ENCODE data around the gene CDH2.

The CDH2 gene

GRCh38 chr18:28045176-28045810, 131.6 kb downstream of the CDH2 start:
- DNase-seq (ENCODE audit: low read depth in 1 of 2, low spot score in 1 of 2), result no peak

- no peak for DNase-seq (ENCODE audit: low read depth in 1 of 2, low spot score in 1 of 2)
These were observed 132.9 kb downstream of the CDH2 start for GRCh38 chr18:28044036-28044435.

- no peak for DNase-seq (ENCODE audit: low read depth in 1 of 2, low spot score in 1 of 2)
These were observed 133.3 kb downstream of the CDH2 start for GRCh38 chr18:28043631-28044030.

GRCh38 chr18:28041366-28041765, 135.6 kb downstream of the CDH2 start:
- DNase-seq (ENCODE audit: low read depth in 1 of 2, low spot score in 1 of 2), result no peak

DNA sequence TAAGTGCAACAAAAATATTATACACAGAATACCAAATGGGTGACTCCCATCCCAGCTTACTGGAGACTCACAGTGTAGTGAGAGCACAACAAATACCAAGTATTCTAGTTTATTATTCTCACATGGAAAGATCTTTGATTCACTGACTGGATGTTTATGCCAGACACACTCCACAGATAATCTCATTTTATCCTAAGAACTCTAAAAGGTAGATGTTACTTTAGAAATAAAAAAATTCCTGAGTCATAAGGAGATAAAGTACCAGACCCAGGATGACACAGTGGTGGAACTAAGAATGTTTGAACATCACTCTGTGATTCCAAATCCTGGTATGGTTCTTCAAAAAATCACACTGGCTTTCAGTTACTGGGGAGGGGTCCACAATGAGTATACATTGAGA, 136.2 kb downstream of the CDH2 start:
- DNase-seq (ENCODE audit: low read depth in 1 of 2, low spot score in 1 of 2), result no peak

GRCh38 chr18:28040211-28040610, 136.7 kb downstream of the CDH2 start:
- DNase-seq (ENCODE audit: low read depth in 1 of 2, low spot score in 1 of 2), result no peak

GRCh38 chr18:28039691-28040090, 137.2 kb downstream of the CDH2 start:
- DNase-seq (ENCODE audit: low read depth in 1 of 2, low spot score in 1 of 2), result no peak

GRCh38 chr18:28039078-28039477, 137.9 kb downstream of the CDH2 start:
- no peak for DNase-seq (ENCODE audit: low read depth in 1 of 2, low spot score in 1 of 2)

GRCh38 chr18:28036488-28036887, 140.4 kb downstream of the CDH2 start:
- no peak for DNase-seq (ENCODE audit: low read depth in 1 of 2, low spot score in 1 of 2)

DNA sequence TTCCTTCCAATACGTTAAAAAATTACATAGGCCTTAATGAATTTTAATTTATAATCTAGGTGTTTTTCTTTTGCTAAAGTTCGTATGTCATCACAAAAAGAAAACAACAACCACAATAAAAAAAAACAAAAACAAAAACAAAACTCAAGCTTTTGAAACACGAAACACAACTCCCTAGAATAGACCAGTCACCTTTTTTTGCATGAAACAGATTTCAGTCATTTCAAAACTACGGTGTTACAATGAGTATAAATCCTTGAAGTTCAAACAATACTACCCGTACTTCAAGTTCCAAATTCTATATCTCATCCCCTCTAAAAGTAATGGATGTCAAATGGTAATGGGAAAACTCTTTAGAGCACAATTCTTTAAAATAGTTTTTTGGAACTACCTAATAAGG, 142.4 kb downstream of the CDH2 start:
- DNase-seq (ENCODE audit: low read depth in 1 of 2, low spot score in 1 of 2), result no peak

- DNase-seq (ENCODE audit: low read depth in 1 of 2, low spot score in 1 of 2), result no peak
These were observed 144.8 kb downstream of the CDH2 start for GRCh38 chr18:28032177-28032576.

DNA sequence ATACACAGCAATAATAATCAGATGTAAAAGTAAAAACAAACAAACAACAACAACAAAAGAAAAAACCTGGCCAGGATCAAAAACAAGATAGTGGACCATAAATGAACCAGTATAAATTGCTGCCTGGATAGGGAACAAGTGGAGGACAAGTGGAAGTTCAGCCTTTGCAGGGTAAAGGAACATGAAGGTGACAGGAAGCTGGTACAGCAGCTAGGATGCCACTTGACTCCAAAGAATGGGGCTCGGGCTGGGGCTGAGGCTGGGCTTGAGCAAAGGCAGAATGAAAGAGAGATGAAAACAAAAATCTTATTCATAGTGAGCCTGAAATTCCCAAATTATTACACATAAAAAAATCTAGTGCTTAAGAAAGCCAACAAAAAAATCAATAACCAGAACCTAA, 146.5 kb downstream of the CDH2 start:
- no peak for DNase-seq (ENCODE audit: low read depth in 1 of 2, low spot score in 1 of 2)

DNA sequence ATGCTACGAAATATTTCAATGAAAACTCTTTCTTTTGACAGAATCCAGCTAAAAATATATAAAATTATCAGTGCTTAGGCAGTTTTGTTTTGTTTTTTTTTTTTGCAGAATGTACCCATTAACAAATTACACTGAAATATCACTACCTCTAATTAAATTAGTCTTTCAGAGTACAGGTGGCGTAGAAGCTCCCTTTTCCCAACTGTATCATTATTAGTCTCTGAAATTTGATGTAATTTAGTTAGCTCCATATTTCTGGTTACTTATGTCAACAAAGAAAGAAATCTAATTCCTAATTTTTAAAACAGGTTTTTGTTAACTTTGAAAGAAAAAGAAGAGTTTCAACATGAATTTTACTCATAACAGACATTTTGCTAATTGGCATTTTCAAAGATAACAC, 149.2 kb downstream of the CDH2 start:
- DNase-seq (ENCODE audit: low read depth in 1 of 2, low spot score in 1 of 2), result no peak

GRCh38 chr18:28019425-28020108, 157.4 kb downstream of the CDH2 start:
- no peak for DNase-seq (ENCODE audit: low read depth in 1 of 2, low spot score in 1 of 2)

GRCh38 chr18:28018351-28018750, 158.6 kb downstream of the CDH2 start:
- no peak for DNase-seq (ENCODE audit: low read depth in 1 of 2, low spot score in 1 of 2)

- DNase-seq (ENCODE audit: low read depth in 1 of 2, low spot score in 1 of 2), result no peak
These were observed 161.3 kb downstream of the CDH2 start for GRCh38 chr18:28015671-28016070.

DNA sequence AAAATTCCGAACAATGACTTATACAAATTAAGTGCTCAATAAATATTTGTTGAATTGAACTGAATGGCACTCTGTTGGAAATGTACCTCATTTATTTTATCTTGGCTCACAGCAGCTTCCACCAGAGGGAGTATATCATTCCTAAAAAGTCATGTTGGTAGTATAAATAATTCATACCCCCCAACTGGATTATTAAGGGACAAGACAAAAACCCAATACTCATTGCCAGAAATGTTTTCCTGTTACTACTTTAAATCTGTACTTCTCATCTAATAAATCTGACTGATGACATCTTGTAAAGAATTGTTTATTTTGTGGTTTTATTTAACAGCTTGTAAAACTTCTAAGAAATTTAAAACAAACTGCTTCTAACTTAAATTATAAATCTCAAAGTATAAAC, 163.9 kb downstream of the CDH2 start:
- DNase-seq (ENCODE audit: low read depth in 1 of 2, low spot score in 1 of 2), result no peak

- DNase-seq (ENCODE audit: low read depth in 1 of 2, low spot score in 1 of 2), result no peak
These were observed 164.6 kb downstream of the CDH2 start for GRCh38 chr18:28012336-28012735.

GRCh38 chr18:28009589-28009988, 167.3 kb downstream of the CDH2 start:
- no peak for DNase-seq (ENCODE audit: low read depth in 1 of 2, low spot score in 1 of 2)

DNA sequence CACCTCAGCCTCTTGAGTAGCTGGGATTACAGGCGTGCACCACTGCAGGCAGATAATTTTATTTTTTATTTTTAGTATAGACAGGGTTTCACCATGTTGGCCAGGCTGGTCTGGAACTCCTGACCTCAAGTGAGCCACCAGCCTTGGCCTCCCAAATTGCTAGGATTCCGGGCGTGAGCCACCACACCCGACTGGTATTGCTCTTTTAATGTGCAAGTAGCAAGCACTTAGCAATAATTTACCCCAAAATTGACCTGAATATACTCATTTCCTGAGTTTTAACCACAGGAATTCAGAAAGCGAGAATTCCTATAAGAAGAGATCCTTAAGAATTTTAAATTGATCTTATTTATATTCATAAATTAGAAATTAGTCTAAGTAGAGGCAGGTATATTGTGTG, 169.1 kb downstream of the CDH2 start:
- DNase-seq (ENCODE audit: low read depth in 1 of 2, low spot score in 1 of 2), result no peak

DNA sequence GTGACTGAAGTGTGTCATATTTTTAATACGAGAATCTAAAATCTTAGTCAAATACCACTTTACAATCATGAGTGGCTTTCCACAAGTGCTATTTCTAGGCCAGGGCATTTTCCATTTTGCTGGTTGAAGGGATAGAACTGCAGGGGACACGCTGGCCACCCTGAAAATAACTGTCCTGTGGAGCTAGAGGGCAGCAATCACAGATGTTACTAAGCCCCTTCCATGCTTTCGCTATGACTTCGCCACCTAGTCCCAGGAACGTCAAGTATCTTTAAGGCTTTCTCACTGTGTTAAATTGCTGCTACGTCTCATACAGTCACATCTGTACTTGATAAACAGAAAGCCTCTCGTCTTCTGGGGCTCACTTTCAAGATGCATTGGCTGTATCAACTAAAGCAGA, 171.8 kb downstream of the CDH2 start:
- DNase-seq (ENCODE audit: low read depth in 1 of 2, low spot score in 1 of 2), result no peak

GRCh38 chr18:28004606-28005005, 172.3 kb downstream of the CDH2 start:
- no peak for DNase-seq (ENCODE audit: low read depth in 1 of 2, low spot score in 1 of 2)

DNA sequence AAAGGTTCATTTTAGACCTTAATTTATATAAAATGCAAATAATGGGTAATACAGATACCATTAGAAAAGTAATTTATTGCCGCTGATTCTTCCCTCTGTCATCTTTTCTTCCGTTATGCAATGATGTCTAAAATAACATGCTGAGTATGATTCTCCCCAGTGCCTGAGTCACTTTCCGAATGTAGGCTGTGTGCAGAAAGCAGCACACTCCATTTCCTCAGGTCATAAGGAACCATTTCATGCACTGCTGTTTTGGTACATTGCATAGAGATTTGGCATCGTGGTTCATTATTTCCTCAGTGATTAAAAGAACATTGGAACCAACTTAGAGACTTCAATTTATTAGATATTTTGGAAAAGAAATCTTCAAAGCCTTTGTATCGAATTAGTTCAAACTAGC, 173.5 kb downstream of the CDH2 start:
- DNase-seq (ENCODE audit: low read depth in 1 of 2, low spot score in 1 of 2), result no peak

Measured in activated CD4-positive, alpha-beta T cell treated with anti-CD3 and anti-CD28 coated beads, Interleukin-2, amount 50 U/mL, for 24 hours (primary cell).